ENCODE measurements around the gene MIER1. TPM values are rescaled to one million over a fixed set of nuclear protein-coding genes. Genes with fewer than 3 reads are reported as not detected.

MIER1 gene
- total RNA-seq, 1 experiment from 2014 or later: 9.0 TPM

- in situ Hi-C loops (cut with HindIII; ENCODE audit: low pct_unique_long_range_greater_than_20kb, low sequenced_read_pairs): no loop called here
- DNase-seq (ENCODE audit: low read depth): peak; percentile 26
These were observed 56.9 kb downstream of the MIER1 start for GRCh38 chr1:66981679-66982078.

- in situ Hi-C loops (cut with HindIII; ENCODE audit: low pct_unique_long_range_greater_than_20kb, low sequenced_read_pairs): no loop called here
- peak; percentile 16 for DNase-seq (ENCODE audit: low read depth)
These were observed 57.9 kb downstream of the MIER1 start for GRCh38 chr1:66982561-66983260.

GRCh38 chr1:66984491-66984890 lies 59.7 kb downstream of the MIER1 start:
- peak; percentile 23 for DNase-seq (ENCODE audit: low read depth)
- in situ Hi-C loops (cut with HindIII; ENCODE audit: low pct_unique_long_range_greater_than_20kb, low sequenced_read_pairs): no loop called here

GRCh38 chr1:66985835-66986234 lies 61.0 kb downstream of the MIER1 start:
- in situ Hi-C loops (cut with HindIII; ENCODE audit: low pct_unique_long_range_greater_than_20kb, low sequenced_read_pairs): no loop called here

GRCh38 chr1:66993076-66993475 lies 68.3 kb downstream of the MIER1 start:
- DNase-seq (ENCODE audit: low read depth): no peak
- in situ Hi-C loops (cut with HindIII; ENCODE audit: low pct_unique_long_range_greater_than_20kb, low sequenced_read_pairs): no loop called here

More at GRCh38 chr1:66985835-66986234, 61.0 kb downstream of the MIER1 start:
- DNase-seq (ENCODE audit: low read depth): no peak

GRCh38 chr1:66996018-66996682 lies 71.4 kb downstream of the MIER1 start:
- in situ Hi-C loops (cut with HindIII; ENCODE audit: low pct_unique_long_range_greater_than_20kb, low sequenced_read_pairs): no loop called here
- DNase-seq (ENCODE audit: low read depth): peak; percentile 53

GRCh38 chr1:66998972-66999371 lies 74.2 kb downstream of the MIER1 start:
- in situ Hi-C loops (cut with HindIII; ENCODE audit: low pct_unique_long_range_greater_than_20kb, low sequenced_read_pairs): no loop called here
- DNase-seq (ENCODE audit: low read depth): no peak

GRCh38 chr1:66999640-67000400 lies 75.0 kb downstream of the MIER1 start:
- in situ Hi-C loops (cut with HindIII; ENCODE audit: low pct_unique_long_range_greater_than_20kb, low sequenced_read_pairs): no loop called here
- DNase-seq (ENCODE audit: low read depth): no peak

GRCh38 chr1:67001682-67002425 lies 77.1 kb downstream of the MIER1 start:
- in situ Hi-C loops (cut with HindIII; ENCODE audit: low pct_unique_long_range_greater_than_20kb, low sequenced_read_pairs): no loop called here
- no peak for DNase-seq (ENCODE audit: low read depth)

- in situ Hi-C loops (cut with HindIII; ENCODE audit: low pct_unique_long_range_greater_than_20kb, low sequenced_read_pairs): no loop called here
These were observed 79.4 kb downstream of the MIER1 start for GRCh38 chr1:67004176-67004575.

GRCh38 chr1:67005068-67005467 lies 80.3 kb downstream of the MIER1 start:
- DNase-seq (ENCODE audit: low read depth): no peak
- in situ Hi-C loops (cut with HindIII; ENCODE audit: low pct_unique_long_range_greater_than_20kb, low sequenced_read_pairs): no loop called here

More at GRCh38 chr1:67004176-67004575, 79.4 kb downstream of the MIER1 start:
- no peak for DNase-seq (ENCODE audit: low read depth)

- in situ Hi-C loops (cut with HindIII; ENCODE audit: low pct_unique_long_range_greater_than_20kb, low sequenced_read_pairs): no loop called here
- DNase-seq (ENCODE audit: low read depth): no peak
These were observed 85.0 kb downstream of the MIER1 start for GRCh38 chr1:67009792-67010191.

- no peak for DNase-seq (ENCODE audit: low read depth)
- in situ Hi-C loops (cut with HindIII; ENCODE audit: low pct_unique_long_range_greater_than_20kb, low sequenced_read_pairs): no loop called here
These were observed 88.8 kb downstream of the MIER1 start for GRCh38 chr1:67013573-67013972.

- in situ Hi-C loops (cut with HindIII; ENCODE audit: low pct_unique_long_range_greater_than_20kb, low sequenced_read_pairs): no loop called here
- DNase-seq (ENCODE audit: low read depth): no peak
These were observed 93.8 kb downstream of the MIER1 start for GRCh38 chr1:67018574-67018973.

- no peak for DNase-seq (ENCODE audit: low read depth)
- in situ Hi-C loops (cut with HindIII; ENCODE audit: low pct_unique_long_range_greater_than_20kb, low sequenced_read_pairs): no loop called here
These were observed 94.3 kb downstream of the MIER1 start for GRCh38 chr1:67019121-67019520.

GRCh38 chr1:67019600-67020136 lies 94.9 kb downstream of the MIER1 start:
- DNase-seq (ENCODE audit: low read depth): no peak
- in situ Hi-C loops (cut with HindIII; ENCODE audit: low pct_unique_long_range_greater_than_20kb, low sequenced_read_pairs): no loop called here

GRCh38 chr1:67020304-67020703 lies 95.5 kb downstream of the MIER1 start:
- in situ Hi-C loops (cut with HindIII; ENCODE audit: low pct_unique_long_range_greater_than_20kb, low sequenced_read_pairs): no loop called here
- DNase-seq (ENCODE audit: low read depth): no peak

GRCh38 chr1:67020765-67021164 lies 96.0 kb downstream of the MIER1 start:
- no peak for DNase-seq (ENCODE audit: low read depth)
- in situ Hi-C loops (cut with HindIII; ENCODE audit: low pct_unique_long_range_greater_than_20kb, low sequenced_read_pairs): no loop called here

Measured in Caki2 (cell line).